Activated effector memory CD4-positive, alpha-beta T cell treated with Interleukin-2 at 50 U/mL for 16 hours (primary cell): ENCODE data around the gene IFIT1.
"Not testable (repeated sequence)": the region's sequence is repeated elsewhere in the genome, so short reads cannot be mapped to it uniquely, and the experiment has no call there.

ENCODE experiments used
- DNase-seq: peaks from one replicate; pipeline ENCODE4 v3.0.0-alpha.2; 2020

IFIT1 gene

GRCh38 chr10:89368129-89368528 lies 24.3 kb upstream of the IFIT1 start:
- no peak for DNase-seq

GRCh38 chr10:89369156-89370105 lies 23.0 kb upstream of the IFIT1 start:
- no peak for DNase-seq

- DNase-seq: no peak
These were observed 21.3 kb upstream of the IFIT1 start for GRCh38 chr10:89371079-89371478.

GRCh38 chr10:89371987-89372386 lies 20.4 kb upstream of the IFIT1 start:
- no peak for DNase-seq

- DNase-seq: no peak
These were observed 18.3 kb upstream of the IFIT1 start for GRCh38 chr10:89373916-89374711.

- DNase-seq: no peak
These were observed 17.7 kb upstream of the IFIT1 start for GRCh38 chr10:89374713-89375141.

- DNase-seq: no peak
These were observed 14.5 kb upstream of the IFIT1 start, which contains the start of gene IFIT1B for GRCh38 chr10:89377705-89378637. Gene IFIT1B (plus strand): TSS chr10:89378056. CDS start chr10:89378136, 80 bp downstream.

GRCh38 chr10:89379103-89379502 lies 13.3 kb upstream of the IFIT1 start:
- no peak for DNase-seq

GRCh38 chr10:89382757-89383156 lies 9.7 kb upstream of the IFIT1 start:
- DNase-seq: no peak

GRCh38 chr10:89384474-89385340 lies 7.7 kb upstream of the IFIT1 start:
- no peak for DNase-seq

GRCh38 chr10:89388806-89389205 lies 3.6 kb upstream of the IFIT1 start:
- DNase-seq: no peak

- DNase-seq: no peak
These were observed 3.2 kb upstream of the IFIT1 start for GRCh38 chr10:89389254-89389653.

GRCh38 chr10:89390476-89391225 lies 1.8 kb upstream of the IFIT1 start:
- no peak for DNase-seq

GRCh38 chr10:89391226-89391576 lies 1.2 kb upstream of the IFIT1 start:
- DNase-seq: not testable (repeated sequence)

- no peak for DNase-seq
These were observed 551 bp downstream of the IFIT1 start for GRCh38 chr10:89392974-89393373.

- no peak for DNase-seq
These were observed 1.5 kb downstream of the IFIT1 start for GRCh38 chr10:89393898-89394297.

- DNase-seq: no peak
These were observed 2.7 kb downstream of the IFIT1 start for GRCh38 chr10:89395141-89395540.

- DNase-seq: no peak
These were observed 5.8 kb downstream of the IFIT1 start for GRCh38 chr10:89398003-89398749.

- no peak for DNase-seq
These were observed 7.5 kb downstream of the IFIT1 start for GRCh38 chr10:89399956-89400355.

GRCh38 chr10:89403043-89403442 lies 10.6 kb downstream of the IFIT1 start:
- DNase-seq: no peak
